Mucosa of stomach (tissue), 1 donor: ENCODE results near the gene ADCY5.

Experiments used
- H3K27me3 ChIP-seq: one replicate; pipeline ENCODE4 v1.7.0; 2013; ENCODE audit warnings: mild to moderate bottlenecking, low read length; ENCODE audit not compliant: control insufficient read depth, insufficient read depth
- H3K36me3 ChIP-seq: one replicate; pipeline ENCODE4 v1.7.0; 2013; ENCODE audit warnings: low read length; ENCODE audit not compliant: control insufficient read depth, insufficient read depth
- H3K4me1 ChIP-seq: one replicate; pipeline ENCODE4 v1.7.0; 2013; ENCODE audit warnings: mild to moderate bottlenecking, low read length; ENCODE audit not compliant: control insufficient read depth, insufficient read depth
- H3K4me3 ChIP-seq: one replicate; pipeline ENCODE4 v1.7.0; 2013; ENCODE audit warnings: low read length
- H3K9ac ChIP-seq: one replicate; pipeline ENCODE4 v1.7.0; 2013; ENCODE audit warnings: mild to moderate bottlenecking, low read length, moderate library complexity
- H3K9me3 ChIP-seq: one replicate; pipeline ENCODE4 v1.7.0; 2013; ENCODE audit warnings: mild to moderate bottlenecking, low read length, moderate library complexity; ENCODE audit not compliant: control insufficient read depth
- donor health status: Pancreatic carcinoma.

Gene ADCY5

DNA sequence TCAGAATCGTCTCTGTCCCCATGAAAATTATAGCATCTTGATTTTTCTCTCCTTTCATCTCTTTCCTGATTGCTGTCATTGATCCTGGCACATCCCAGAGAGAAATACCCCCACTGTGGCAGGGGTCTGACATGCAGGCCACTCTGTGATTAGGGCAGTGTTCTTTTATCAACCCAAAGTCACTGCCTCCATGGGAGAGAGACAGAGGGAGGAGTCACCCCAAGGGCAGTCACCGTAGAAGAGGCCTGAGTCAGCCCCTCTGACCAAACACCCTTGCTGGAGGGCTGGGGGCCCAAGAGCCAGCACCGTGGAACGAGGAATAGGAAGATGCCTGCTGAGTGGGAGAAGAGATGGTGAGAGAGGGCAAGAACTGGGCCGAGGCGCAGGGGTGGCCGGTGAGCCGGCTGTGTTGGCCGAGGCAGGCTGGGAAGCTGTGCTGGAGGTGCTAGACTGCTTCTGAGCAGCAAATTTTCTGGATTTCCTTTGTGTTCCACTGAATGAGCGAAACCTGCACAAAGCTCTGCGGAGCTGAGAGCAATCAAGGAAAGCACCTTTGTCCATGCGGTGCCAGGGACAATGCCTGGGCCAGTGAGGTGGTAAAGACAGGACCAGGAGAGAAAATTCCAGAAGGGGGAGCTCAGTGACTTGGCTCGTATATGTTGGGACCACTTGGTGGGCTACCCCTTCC is 103.8 kb downstream of the ADCY5 start:
- Histone ChIP-seq H3K4me3 (no peak overlapping the region), H3K9ac (no peak overlapping the region), H3K27me3 (peaks cover 3% of the 10 kb centered on the region), H3K9me3 (no peaks in the 10 kb centered on the region), H3K4me1 (peaks cover 13% of the 10 kb centered on the region), H3K36me3 (no peaks in the 10 kb centered on the region)

GRCh38 chr3:123344175-123344906 is 104.5 kb downstream of the ADCY5 start:
- H3K4me1 ChIP-seq, result peaks cover 13% of the 10 kb centered on the region
- H3K27me3 ChIP-seq, result peaks cover 1% of the 10 kb centered on the region
- H3K9ac ChIP-seq, result no peak overlapping the region
- H3K36me3 ChIP-seq, result no peaks in the 10 kb centered on the region
- H3K4me3 ChIP-seq, result no peak overlapping the region
- no peaks in the 10 kb centered on the region for H3K9me3 ChIP-seq

GRCh38 chr3:123343296-123344174 is 105.4 kb downstream of the ADCY5 start:
- Histone ChIP-seq H3K36me3 (no peaks in the 10 kb centered on the region), H3K9me3 (no peaks in the 10 kb centered on the region), H3K9ac (no peak overlapping the region), H3K4me1 (peaks cover 13% of the 10 kb centered on the region), H3K4me3 (no peak overlapping the region), H3K27me3 (no peaks in the 10 kb centered on the region)

DNA sequence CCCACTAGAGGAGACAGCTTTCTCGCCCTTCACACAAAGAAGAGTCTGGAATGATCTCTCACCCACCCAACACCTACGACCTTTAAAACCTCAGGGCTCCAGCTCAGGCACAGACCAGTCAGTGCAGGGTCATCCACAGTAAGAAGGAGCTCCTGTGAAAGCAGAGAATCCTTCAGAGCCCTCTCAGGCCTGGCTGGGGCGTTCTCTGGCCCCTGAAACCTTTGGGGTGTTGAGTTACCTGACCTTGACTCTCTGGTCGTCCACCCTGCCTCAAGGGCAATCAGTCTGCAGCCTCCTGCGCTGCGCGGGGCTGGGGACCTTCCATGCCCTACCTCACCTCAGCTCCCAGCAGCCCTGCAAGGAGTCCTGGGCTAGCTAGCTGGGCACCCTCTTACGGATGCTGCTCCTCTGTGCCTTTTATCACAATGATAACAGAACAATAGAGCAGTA is 106.2 kb downstream of the ADCY5 start:
- Histone ChIP-seq H3K36me3 (no peaks in the 10 kb centered on the region), H3K9ac (no peak overlapping the region), H3K27me3 (no peaks in the 10 kb centered on the region), H3K4me1 (peaks cover 13% of the 10 kb centered on the region), H3K9me3 (no peaks in the 10 kb centered on the region), H3K4me3 (no peak overlapping the region)

- peaks cover 9% of the 10 kb centered on the region for H3K4me1 ChIP-seq
- H3K9me3 ChIP-seq, result no peaks in the 10 kb centered on the region
- H3K9ac ChIP-seq, result no peak overlapping the region
- H3K27me3 ChIP-seq, result no peaks in the 10 kb centered on the region
- H3K36me3 ChIP-seq, result no peaks in the 10 kb centered on the region
- H3K4me3 ChIP-seq, result no peak overlapping the region
These were observed 106.8 kb downstream of the ADCY5 start for GRCh38 chr3:123341871-123342630.

DNA sequence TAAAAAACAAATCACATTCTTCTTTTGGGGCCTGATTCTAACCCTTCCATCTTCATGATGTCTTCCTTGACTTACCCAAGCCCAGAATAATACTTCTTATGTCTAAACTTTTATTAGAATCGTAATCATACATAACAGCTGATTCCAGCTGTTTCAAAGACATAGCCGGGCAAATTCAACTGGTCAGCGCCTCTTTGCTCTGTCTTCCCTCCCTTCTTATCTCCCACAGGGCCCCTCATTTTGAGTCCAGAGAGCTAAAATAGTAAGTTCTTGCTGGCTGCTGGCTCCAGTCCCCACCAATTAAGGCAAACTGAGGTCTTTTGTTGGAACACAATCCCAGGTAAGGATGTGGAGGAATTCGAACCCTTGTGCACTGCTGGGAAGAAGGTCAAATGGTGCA is 108.6 kb downstream of the ADCY5 start:
- H3K9ac ChIP-seq, result no peak overlapping the region
- no peaks in the 10 kb centered on the region for H3K9me3 ChIP-seq
- H3K36me3 ChIP-seq, result no peaks in the 10 kb centered on the region
- no peaks in the 10 kb centered on the region for H3K27me3 ChIP-seq
- H3K4me3 ChIP-seq, result no peak overlapping the region
- no peaks in the 10 kb centered on the region for H3K4me1 ChIP-seq

DNA sequence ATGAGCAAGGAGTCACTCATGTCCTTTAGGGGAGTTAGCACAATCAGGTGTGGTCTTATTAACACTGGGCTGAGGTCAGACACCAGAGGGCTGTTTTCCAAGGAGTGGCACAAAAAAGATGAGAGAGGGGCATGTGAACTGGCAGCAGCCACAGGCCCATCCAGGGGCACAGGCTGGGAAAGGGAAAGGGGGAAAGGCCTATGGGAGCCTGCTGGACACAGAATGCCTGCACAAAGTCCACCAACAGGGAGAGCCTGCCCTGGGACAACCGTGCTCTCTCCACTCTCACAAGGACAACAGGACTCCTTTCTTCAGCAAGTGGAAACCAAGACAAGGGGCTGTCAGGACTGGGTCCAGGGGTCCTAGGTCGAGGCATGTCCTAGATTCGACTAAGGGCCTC is 109.6 kb downstream of the ADCY5 start:
- H3K27me3 ChIP-seq, result no peaks in the 10 kb centered on the region
- H3K36me3 ChIP-seq, result no peaks in the 10 kb centered on the region
- no peaks in the 10 kb centered on the region for H3K9me3 ChIP-seq
- no peaks in the 10 kb centered on the region for H3K4me1 ChIP-seq
- H3K9ac ChIP-seq, result no peak overlapping the region
- no peak overlapping the region for H3K4me3 ChIP-seq

- Histone ChIP-seq H3K9me3 (no peaks in the 10 kb centered on the region), H3K27me3 (no peaks in the 10 kb centered on the region), H3K36me3 (no peaks in the 10 kb centered on the region), H3K9ac (no peak overlapping the region), H3K4me1 (no peaks in the 10 kb centered on the region), H3K4me3 (no peak overlapping the region)
These were observed 110.2 kb downstream of the ADCY5 start for GRCh38 chr3:123338620-123339061.

- Histone ChIP-seq H3K4me1 (no peaks in the 10 kb centered on the region), H3K27me3 (no peaks in the 10 kb centered on the region), H3K36me3 (no peaks in the 10 kb centered on the region), H3K9ac (no peak overlapping the region), H3K9me3 (no peaks in the 10 kb centered on the region), H3K4me3 (no peak overlapping the region)
These were observed 110.8 kb downstream of the ADCY5 start for GRCh38 chr3:123337948-123338619.

- H3K4me3 ChIP-seq, result no peak overlapping the region
- no peak overlapping the region for H3K9ac ChIP-seq
- no peaks in the 10 kb centered on the region for H3K9me3 ChIP-seq
- H3K27me3 ChIP-seq, result no peaks in the 10 kb centered on the region
- H3K4me1 ChIP-seq, result no peaks in the 10 kb centered on the region
- no peaks in the 10 kb centered on the region for H3K36me3 ChIP-seq
These were observed 111.7 kb downstream of the ADCY5 start for GRCh38 chr3:123337226-123337625.

- Histone ChIP-seq H3K9me3 (no peaks in the 10 kb centered on the region), H3K4me3 (no peak overlapping the region), H3K9ac (no peak overlapping the region), H3K27me3 (no peaks in the 10 kb centered on the region), H3K4me1 (no peaks in the 10 kb centered on the region), H3K36me3 (no peaks in the 10 kb centered on the region)
These were observed 112.4 kb downstream of the ADCY5 start for GRCh38 chr3:123336441-123336851.
